Measurements from ENCODE around the gene PDE8B.

Gene PDE8B

DNA sequence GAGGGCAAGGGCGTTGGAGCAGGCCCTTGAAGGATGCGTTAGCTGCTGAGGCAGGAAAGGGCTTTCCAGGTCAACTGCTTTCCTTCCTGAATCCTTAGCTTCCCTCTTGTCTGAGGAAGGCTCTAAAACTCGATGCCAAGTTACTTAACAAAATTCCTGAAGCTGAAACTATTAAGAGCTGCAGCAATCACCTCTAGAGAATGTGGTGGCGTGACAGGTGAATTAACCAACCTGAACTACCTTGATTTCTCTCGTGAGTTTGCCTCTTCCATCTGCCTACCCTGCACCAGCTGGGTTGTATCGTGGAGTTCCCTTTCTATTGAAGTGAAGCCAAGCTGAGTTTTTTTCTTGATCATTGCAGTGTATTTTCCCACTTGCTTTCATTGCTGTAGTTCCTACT, 96.1 kb downstream of the PDE8B start:
- TF ChIP-seq, protein P1, sequence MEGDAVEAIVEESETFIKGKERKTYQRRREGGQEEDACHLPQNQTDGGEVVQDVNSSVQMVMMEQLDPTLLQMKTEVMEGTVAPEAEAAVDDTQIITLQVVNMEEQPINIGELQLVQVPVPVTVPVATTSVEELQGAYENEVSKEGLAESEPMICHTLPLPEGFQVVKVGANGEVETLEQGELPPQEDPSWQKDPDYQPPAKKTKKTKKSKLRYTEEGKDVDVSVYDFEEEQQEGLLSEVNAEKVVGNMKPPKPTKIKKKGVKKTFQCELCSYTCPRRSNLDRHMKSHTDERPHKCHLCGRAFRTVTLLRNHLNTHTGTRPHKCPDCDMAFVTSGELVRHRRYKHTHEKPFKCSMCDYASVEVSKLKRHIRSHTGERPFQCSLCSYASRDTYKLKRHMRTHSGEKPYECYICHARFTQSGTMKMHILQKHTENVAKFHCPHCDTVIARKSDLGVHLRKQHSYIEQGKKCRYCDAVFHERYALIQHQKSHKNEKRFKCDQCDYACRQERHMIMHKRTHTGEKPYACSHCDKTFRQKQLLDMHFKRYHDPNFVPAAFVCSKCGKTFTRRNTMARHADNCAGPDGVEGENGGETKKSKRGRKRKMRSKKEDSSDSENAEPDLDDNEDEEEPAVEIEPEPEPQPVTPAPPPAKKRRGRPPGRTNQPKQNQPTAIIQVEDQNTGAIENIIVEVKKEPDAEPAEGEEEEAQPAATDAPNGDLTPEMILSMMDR (IDR thresholded peaks at IDR 0.05; ENCODE audit: extremely low read depth, insufficient read depth, missing control alignments) = no peak
- in situ Hi-C loops (cut with MboI; ENCODE audit: low pct_unique_long_range_greater_than_20kb, low sequenced_read_pairs, unreplicated experiment) = no loop called here
- no peak for DNase-seq (ENCODE audit: low spot score)

DNA sequence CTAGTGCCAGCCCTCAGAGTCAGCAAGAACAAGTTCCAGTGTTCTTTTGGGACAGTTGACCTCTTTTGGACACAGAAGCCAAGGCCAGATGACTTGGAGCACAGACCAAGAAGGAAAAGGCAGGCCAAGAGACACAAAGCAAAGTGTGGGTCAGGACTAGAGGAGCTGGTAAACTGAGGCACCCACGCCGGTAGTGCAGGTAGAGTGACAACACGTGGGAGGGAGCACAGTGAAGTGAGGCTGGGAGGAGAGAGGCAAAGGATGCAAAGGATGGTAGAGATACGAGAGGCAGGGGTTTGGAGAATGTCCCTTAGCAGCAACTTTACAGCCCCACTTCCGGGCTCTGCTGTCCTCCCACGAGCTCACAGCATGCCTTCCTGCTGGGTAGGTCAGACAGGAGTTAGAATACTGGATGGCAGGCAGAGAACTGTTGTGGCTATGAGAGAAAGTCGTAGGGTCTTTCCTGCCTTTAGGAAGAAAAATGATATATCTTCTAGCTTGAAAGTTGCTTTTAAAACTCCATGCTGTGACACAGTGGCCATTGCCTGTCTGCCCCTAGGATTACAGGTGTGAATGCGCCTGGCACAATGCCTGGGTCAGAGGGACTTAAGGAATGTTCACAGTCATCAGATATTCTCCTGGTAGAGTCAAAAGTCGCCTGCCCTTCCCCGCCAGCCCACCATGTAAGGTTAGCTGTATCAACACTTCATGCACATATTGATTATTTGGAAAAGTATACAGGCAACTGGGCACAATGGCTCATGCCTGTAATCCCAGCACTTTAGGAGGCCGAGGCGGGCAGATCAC, 97.9 kb downstream of the PDE8B start:
- DNase-seq (ENCODE audit: low spot score) = no peak
- TF ChIP-seq, protein P1 (IDR thresholded peaks at IDR 0.05; ENCODE audit: extremely low read depth, insufficient read depth, missing control alignments) = no peak
- in situ Hi-C loops (cut with MboI; ENCODE audit: low pct_unique_long_range_greater_than_20kb, low sequenced_read_pairs, unreplicated experiment) = no loop called here

DNA sequence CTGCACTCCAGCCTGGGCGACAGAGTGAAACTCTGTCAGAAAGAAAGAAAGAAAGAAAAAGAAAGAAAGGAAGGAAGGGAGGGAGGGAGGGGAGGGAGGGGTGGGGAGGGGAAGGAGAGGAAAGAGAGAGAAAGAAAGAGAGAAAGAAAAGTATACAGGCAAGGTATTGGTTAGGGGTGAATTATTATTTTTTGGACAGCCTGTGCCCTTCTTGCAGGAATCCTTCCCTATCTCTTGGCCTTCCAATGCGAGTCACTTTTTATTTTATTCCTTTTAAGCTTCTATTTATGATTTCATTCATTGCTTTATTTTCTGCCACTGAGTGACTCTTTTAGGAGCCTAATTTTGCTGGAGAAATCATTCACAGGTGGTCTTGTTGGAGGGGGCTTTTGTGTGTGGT, 98.7 kb downstream of the PDE8B start:
- in situ Hi-C loops (cut with MboI; ENCODE audit: low pct_unique_long_range_greater_than_20kb, low sequenced_read_pairs, unreplicated experiment) = no loop called here
- TF ChIP-seq, protein P1 (IDR thresholded peaks at IDR 0.05; ENCODE audit: extremely low read depth, insufficient read depth, missing control alignments) = no peak
- DNase-seq (ENCODE audit: low spot score) = no peak

DNA sequence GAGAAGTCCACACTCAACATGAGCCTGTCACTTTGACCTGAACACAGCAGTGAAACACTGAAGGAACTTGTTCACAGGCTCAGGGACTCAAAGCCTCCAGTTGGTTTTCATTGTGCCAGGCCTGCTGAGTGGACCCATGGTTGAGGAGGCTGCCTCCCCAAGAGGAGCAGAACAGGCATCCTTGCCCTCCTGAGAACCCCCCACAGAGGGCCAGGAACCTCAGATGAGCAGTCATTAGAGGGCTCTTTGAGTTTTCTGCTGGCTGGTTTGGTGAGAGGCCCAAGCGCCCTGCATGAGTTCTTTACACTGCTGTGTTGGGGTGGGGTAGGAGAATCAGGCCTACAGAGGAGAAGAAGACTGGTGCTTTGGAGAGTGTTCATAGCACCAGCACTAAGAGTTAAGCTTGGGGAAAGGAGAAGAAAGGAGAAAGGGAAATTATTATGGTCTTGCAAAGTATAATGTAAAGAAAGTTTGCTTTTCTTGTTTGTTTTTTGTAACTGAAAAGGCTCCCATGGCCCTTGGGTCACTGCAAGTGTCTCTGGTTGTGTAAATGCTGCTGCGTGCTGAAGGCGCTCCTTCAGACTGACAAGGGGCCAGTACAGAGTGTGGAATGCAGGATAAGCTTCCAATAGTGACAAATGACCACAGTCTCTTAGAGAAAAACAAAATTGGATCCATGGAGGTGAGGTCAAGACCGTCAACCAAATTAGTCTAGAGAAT, 100.2 kb downstream of the PDE8B start:
- DNase-seq (ENCODE audit: low spot score) = no peak
- in situ Hi-C loops (cut with MboI; ENCODE audit: low pct_unique_long_range_greater_than_20kb, low sequenced_read_pairs, unreplicated experiment) = no loop called here
- TF ChIP-seq, protein P1 (IDR thresholded peaks at IDR 0.05; ENCODE audit: extremely low read depth, insufficient read depth, missing control alignments) = no peak

DNA sequence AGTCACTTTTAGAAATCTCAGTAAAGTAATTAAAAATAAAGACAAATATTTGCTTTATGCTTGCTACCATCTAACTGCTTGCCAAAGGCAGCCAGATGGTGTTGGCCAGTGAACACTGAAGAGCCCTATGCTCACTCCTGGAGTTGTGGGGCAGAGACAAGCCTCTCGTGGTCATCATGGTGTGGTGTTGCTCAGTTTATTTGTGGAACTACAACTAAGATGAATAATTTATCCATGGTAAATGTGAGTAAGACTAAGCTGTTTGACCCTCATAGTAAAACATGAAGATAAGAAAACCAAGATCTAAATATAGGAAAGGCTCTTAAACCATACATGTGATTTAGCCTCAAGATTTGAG, 100.7 kb downstream of the PDE8B start:
- in situ Hi-C loops (cut with MboI; ENCODE audit: low pct_unique_long_range_greater_than_20kb, low sequenced_read_pairs, unreplicated experiment) = no loop called here
- DNase-seq (ENCODE audit: low spot score) = no peak
- TF ChIP-seq, protein P1 (IDR thresholded peaks at IDR 0.05; ENCODE audit: extremely low read depth, insufficient read depth, missing control alignments) = no peak

DNA sequence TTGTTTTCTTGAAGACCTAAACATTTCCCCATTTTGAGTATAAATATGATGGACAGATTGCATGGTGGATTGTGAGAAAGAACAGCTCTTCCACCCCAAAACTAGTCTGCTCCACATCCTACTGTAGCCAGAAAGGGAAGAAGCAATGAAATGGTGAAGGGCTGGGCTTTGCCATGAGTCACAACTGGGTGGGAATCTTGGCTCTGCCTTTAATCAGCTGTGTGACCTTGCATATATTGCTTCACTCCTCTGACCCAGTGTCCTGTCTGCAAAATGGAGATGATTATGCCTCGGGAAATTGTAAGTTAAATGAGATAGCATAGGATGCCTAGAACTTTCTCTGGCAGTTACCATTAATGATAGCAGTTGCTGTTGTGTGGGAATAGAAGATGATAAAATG, 101.9 kb downstream of the PDE8B start:
- in situ Hi-C loops (cut with MboI; ENCODE audit: low pct_unique_long_range_greater_than_20kb, low sequenced_read_pairs, unreplicated experiment) = no loop called here
- DNase-seq (ENCODE audit: low spot score) = no peak
- TF ChIP-seq, protein P1 (IDR thresholded peaks at IDR 0.05; ENCODE audit: extremely low read depth, insufficient read depth, missing control alignments) = no peak

All from GM13977 (cell line).